Astrocyte of the spinal cord (primary cell): ENCODE data around the gene DNALI1.
"Not testable (repeated sequence)": the region's sequence is repeated elsewhere in the genome, so short reads cannot be mapped to it uniquely, and the experiment has no call there.

Experiments used
- DNase-seq: peaks from one replicate; pipeline ENCODE4 v3.0.0; 2011; ENCODE audit warnings: low read depth, low spot score
- H3K4me3 ChIP-seq: 2 replicates; pipeline ENCODE4 v1.5.1; 2011; ENCODE audit warnings: low read depth, mild to moderate bottlenecking, low read length, moderate library complexity
- in situ Hi-C: cut with HindIII; loops from 2 replicates; pipeline ENCODE4 v1.10.0; 2017; ENCODE audit warnings: low sequenced_read_pairs
- TF ChIP-seq, protein P1 (sequence below): IDR thresholded peaks from 2 replicates; pipeline ENCODE4 v1.5.1; 2012; ENCODE audit warnings: low read depth, mild to moderate bottlenecking, low read length, inconsistent platforms

The DNALI1 gene

DNA sequence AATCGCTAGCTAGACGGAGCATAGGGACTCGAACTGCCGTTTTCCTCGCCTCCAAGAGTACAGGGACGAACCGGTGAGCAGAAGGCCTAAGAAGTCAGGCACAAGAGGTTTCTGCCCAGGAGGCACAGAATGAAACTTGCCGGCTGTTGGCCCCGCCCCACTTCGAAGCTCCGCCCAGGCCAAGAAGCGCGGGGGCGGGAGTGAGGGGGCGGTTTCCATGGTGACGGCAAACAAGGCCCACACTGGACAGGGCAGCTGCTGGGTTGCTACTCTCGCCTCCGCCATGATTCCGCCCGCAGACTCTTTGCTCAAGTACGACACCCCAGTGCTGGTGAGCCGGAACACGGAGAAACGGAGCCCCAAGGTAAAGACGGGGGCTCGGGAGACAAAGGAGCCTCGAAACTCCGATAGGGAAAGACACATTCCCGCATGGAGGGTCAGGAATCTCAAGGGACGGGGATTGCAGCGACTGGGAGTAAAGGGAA, at the start of gene DNALI1:
Gene DNALI1 (plus strand): TSS at position 229 of the 485 bp plus-strand sequence. CDS start 55 bp downstream, at position 284.
- TF ChIP-seq, protein P1, sequence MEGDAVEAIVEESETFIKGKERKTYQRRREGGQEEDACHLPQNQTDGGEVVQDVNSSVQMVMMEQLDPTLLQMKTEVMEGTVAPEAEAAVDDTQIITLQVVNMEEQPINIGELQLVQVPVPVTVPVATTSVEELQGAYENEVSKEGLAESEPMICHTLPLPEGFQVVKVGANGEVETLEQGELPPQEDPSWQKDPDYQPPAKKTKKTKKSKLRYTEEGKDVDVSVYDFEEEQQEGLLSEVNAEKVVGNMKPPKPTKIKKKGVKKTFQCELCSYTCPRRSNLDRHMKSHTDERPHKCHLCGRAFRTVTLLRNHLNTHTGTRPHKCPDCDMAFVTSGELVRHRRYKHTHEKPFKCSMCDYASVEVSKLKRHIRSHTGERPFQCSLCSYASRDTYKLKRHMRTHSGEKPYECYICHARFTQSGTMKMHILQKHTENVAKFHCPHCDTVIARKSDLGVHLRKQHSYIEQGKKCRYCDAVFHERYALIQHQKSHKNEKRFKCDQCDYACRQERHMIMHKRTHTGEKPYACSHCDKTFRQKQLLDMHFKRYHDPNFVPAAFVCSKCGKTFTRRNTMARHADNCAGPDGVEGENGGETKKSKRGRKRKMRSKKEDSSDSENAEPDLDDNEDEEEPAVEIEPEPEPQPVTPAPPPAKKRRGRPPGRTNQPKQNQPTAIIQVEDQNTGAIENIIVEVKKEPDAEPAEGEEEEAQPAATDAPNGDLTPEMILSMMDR: no peak
- in situ Hi-C loops: no loop called here
- peak; percentile 93 for DNase-seq
- H3K4me3 ChIP-seq: peak within 1 kb of the TSS; percentile 52

DNA sequence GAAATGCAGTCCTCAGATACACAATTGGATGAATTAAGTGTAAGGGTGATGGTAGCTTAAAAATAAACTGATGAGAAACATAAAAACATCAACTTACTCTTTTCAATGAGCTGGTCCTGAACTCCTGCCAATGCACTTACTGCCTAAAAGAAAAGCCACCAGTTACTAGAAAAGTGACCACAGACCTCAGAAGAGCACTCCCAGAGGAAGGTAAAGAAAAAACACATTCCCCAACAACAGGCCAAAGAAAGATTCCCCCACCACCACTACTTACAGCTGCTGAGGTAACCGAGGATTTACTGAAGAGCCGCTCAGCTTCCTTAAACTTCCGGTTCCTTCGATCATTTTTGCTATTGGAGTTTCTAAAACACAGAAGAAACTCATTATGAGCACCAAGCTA, 47.6 kb upstream of the DNALI1 start:
- TF ChIP-seq, protein P1: peak; percentile 40
- in situ Hi-C loops: no loop called here
- H3K4me3 ChIP-seq: no peak overlapping the region
- peak; percentile 58 for DNase-seq

DNA sequence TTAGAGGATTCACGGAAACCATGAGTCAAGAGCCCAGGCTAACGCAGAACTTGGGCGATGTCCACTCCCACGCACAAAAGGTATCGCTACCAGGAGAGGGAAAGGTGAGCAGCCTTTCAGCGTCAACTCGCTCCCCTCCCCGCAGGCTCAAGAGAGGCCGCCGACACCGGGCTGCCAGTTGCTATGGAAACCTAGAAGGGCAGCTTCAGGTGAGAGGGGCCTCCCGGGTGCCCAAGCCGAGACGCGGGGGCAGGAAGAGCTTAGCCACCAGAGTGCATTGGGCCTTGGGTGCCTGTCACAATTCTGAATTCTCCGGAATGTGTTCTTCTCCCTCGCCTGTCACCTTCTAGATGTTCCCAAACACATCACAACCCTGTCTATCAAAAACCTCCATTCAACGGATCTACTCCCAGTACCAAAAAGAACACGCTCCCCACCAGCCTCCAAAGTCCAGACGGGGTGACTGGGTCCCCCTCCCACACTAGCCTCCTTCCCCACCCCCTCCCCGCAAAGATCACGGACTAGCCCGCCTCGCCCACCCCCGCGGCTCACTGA, 42.9 kb upstream of the DNALI1 start:
- no peak for DNase-seq
- in situ Hi-C loops: no loop called here
- TF ChIP-seq, protein P1: no peak
- peak overlapping the region; percentile 69 for H3K4me3 ChIP-seq

DNA sequence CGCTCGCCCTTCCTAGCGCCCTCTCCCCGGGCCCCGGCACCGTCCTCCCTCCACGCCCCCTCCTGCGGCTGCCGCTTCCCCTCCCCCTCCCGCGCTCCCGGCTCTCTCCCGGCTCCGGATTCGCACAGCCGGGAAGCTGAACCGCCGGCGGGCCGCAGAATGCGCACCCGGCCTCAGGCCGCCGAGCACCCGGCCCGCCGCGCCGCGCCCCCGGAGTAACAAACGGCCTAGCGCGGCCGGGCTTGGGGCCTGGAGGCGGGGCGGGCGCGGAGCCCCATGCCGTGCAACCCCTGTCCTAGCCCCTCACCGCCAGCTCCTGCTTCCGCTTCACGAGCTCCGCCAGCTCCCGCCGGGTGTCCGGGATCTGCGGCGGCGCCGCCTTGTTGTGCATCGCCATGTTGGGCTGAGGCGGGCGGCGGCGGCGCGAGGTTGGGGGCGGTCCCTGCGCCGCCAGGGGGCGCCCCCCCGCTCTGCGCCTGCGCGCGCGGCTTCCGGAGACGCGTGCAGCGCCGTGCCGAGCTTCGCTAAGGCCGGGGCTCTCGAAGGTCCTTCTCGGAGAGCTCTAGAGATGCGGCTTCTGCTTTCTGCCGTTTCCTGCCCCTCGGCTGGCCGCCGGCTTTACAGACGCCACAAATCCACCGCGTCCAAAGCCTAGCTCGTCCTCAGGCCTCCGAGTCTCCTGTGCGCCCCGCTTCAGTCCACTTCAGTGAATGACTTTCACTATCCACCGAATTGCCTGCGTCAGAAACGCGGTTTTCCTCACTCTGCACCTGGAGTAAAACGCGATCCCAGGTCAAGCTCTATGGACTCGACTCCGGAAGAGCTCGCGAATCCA, 42.2 kb upstream of the DNALI1 start, which contains the start of gene MEAF6:
Gene MEAF6 (minus strand): TSS at position 417 of the 835 bp plus-strand sequence. CDS start 20 bp downstream, at position 397.
- in situ Hi-C loops: no loop called here
- H3K4me3 ChIP-seq: peak within 1 kb of the TSS; percentile 69
- TF ChIP-seq, protein P1: peak; percentile 35
- peak; percentile 76 for DNase-seq

DNA sequence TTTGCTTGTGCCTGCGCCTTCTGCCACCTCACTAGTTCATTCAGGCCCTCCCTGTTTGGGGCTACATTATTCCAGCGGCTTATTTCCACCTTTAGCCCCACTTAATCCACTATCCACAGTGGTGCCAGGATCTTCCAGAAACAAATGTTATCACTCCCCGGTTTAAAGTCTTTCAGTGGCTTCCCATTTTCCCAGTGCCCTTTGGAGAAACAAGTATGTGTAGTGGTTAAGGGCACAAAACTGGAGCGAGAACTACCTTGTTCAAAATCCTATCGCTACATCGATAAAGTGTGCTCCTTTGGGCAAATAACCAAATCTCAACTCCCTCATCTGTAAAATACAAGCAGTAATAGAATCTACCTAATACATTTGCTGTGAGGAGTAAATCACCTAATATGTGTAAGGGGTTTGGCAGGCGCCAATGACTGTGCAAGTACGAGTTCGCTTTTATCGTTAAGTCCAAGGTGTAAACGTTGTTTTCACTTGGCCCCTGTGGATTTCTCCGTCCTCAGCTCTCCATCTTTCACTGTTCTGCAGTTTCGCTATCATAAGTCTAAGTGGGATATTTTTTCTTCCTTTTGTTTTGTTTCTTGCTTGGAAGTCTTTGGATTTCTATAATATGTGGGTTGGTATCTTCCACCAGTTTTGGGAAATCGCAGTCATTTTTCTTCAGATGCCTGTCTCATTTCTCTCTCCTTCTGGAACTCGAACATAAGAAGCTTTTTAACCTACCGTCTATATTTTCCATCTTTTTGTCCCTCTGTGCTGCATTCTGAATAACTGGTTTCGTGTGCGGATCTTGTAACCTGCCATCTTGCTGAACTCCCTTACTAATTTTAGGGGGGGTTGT, 41.3 kb upstream of the DNALI1 start:
- in situ Hi-C loops: no loop called here
- peak overlapping the region; percentile 69 for H3K4me3 ChIP-seq
- no peak for DNase-seq
- TF ChIP-seq, protein P1: no peak

DNA sequence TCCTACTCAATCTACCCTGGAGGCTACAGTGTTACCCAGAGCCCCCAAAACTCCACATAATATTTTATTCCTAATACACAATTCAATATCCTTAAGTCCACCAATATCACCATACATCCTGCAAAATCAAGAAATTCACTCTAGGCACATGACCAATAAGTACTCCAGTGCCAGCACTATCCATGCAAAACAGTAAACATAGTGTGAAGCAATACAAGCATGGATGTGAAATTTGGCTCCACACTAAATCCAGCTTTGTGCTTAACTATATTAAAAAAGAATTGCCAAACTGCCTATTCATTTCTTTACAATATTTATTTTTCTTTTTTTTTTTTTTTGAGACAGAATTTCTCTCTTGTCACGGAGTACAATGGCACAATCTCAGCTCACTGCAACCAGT, 39.2 kb upstream of the DNALI1 start:
- DNase-seq: no peak
- TF ChIP-seq, protein P1: no peak
- in situ Hi-C loops: no loop called here
- H3K4me3 ChIP-seq: no peak overlapping the region

DNA sequence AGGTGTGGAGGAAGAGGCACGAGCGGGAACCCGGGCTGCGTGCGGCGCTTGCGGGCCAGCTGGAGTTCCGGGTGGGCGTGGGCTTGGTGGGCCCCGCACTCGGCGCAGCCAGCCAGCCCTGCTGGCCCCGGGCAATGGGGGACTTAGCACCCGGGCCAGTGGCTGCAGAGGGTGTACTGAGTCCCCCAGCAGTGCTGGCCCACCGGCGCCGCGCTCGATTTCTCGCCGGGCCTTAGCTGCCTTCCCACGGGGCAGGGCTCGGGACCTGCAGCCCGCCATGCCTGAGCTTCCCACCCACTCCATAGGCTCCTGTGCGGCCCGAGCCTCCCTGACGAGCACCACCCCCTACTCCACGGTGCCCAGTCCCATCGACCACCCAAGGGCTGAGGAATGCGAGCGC, 38.5 kb upstream of the DNALI1 start:
- DNase-seq, H3K4me3 ChIP-seq, in situ Hi-C loops: not testable (repeated sequence)

DNA sequence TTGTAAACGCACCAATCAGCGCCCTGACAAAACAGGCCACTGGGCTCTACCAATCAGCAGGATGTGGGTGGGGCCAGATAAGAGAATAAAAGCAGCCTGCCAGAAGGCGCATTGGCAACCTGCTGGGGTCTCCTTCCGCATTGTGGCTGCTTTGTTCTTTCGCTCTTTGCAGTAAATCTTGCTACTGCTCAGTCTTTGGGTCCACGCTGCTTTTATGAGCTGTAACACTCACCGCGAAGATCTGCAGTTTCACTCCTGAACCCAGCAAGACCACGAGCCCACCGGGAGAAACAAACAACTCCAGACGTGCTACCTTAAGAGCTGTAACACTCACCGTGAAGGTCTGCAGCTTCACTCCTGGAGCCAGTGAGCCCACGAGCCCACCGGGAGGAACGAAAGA, 37.8 kb upstream of the DNALI1 start:
- H3K4me3 ChIP-seq, in situ Hi-C loops, DNase-seq: not testable (repeated sequence)
